Thyroid gland (tissue), 4 donors: ENCODE results near the gene KPTN. TPM values are rescaled to one million over a fixed set of nuclear protein-coding genes. Genes with fewer than 3 reads are reported as not detected.

Source experiments
- DNase-seq, 2 donors: peaks; one replicate each; pipeline ENCODE4 v3.0.0-alpha.2; 2019
- H3K27ac ChIP-seq, 3 donors: fragments of 200-600 bp; sonication (generic); 1 replicate in 2 of 3; 2 replicates in 1 of 3; pipeline ENCODE4 v1.5.1; 2016 to 2019; ENCODE audit warnings: mild to moderate bottlenecking in 1 of 3, moderate library complexity in 1 of 3
- H3K27me3 ChIP-seq: fragments of 200-600 bp; sonication (generic); one replicate; pipeline ENCODE4 v1.5.1; 2019
- H3K36me3 ChIP-seq, 2 donors: fragments of 200-600 bp; sonication (generic); one replicate each; pipeline ENCODE4 v1.5.1; 2016 to 2019
- H3K4me1 ChIP-seq, 2 donors: fragments of 200-600 bp; sonication (generic); one replicate each; pipeline ENCODE4 v1.5.1; 2017 to 2019
- H3K4me3 ChIP-seq, 3 donors: fragments of 200-600 bp; sonication (generic); replicated peaks in 1 of 3; 1 replicate in 2 of 3; 2 replicates in 1 of 3; pipeline ENCODE4 v1.5.1; 2016; ENCODE audit warnings: mild to moderate bottlenecking in 1 of 3
- H3K9me3 ChIP-seq: fragments of 200-600 bp; sonication (generic); one replicate; pipeline ENCODE4 v1.5.1; 2017
- POLR2A ChIP-seq, 2 donors: fragments of 450-650 bp; IDR thresholded peaks; one replicate each; pipeline ENCODE4 v1.6.1; 2017; ENCODE audit warnings: antibody characterized with exemption in 2 of 2, mild to moderate bottlenecking in 2 of 2, moderate library complexity in 1 of 2
- WGBS, 2 donors: methylation state at CpG; one replicate each; pipeline ENCODE4 v1.1.5; 2017; 5-methylcytosine and 5-hydroxymethylcytosine counted together
- intact Hi-C: fragments of 100-400 bp; cut with DNase I; formaldehyde crosslinking; loops from one replicate; pipeline ENCODE4 v1.15.1; 2023
- total RNA-seq, 4 donors: library from RNA; depleted of rRNA; stranded (reverse); fragments of >200 nt; gene quantifications; one replicate each; pipeline ENCODE4 v1.2.3, GENCODE V29; 2016
- TF ChIP-seq, protein P1 (sequence below), 6 experiments: fragments of 200-600 bp in 3 of 6; fragments of 450-650 bp in 3 of 6; sonication (generic) in 3 of 6; IDR thresholded peaks; one replicate each; pipeline ENCODE4 v1.5.1; 2016 to 2019; ENCODE audit warnings: antibody characterized with exemption in 6 of 6, mild to moderate bottlenecking in 2 of 6, inconsistent platforms in 1 of 6, moderate library complexity in 1 of 6

KPTN gene
- total RNA-seq, 4 donors from 2014 or later = 7.0 to 8.9 (median 7.3) TPM

DNA sequence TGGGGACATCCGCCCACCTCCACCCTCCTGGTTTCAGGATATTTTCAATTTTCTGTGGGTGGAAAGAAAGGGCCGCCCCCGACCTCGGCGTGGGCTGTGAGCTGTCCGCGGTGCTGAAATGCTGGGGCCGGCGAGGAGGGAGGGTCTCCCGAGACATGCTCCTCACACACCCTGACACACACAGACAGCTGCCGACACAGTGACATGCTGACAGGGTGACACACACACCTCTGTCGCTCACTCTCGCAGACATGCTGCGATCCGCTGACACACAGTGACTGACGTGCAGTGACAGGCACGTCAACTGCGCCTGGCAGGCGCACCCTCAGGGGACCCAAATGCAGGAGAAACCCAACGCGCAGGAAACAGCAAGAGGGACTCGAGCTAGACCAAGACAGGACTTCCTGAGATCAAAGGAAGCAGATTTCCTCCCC, 39.6 kb downstream of the KPTN start:
- Histone ChIP-seq H3K36me3 (no peaks in the 10 kb centered on the region), H3K4me1 (peaks cover 4 to 23% of the 10 kb centered on the region in 2 donors), H3K4me3 (no peak overlapping the region), H3K27ac (no peak overlapping the region), H3K9me3 (no peaks in the 10 kb centered on the region), H3K27me3 (peaks cover 35% of the 10 kb centered on the region)
- peak in 1 of 2 donors; percentile 4 for DNase-seq
- intact Hi-C loops = no loop called here
- WGBS, 2 donors = 24 to 41% methylated on average over 12 to 22 of the region's 22 CpGs
- no peak for TF ChIP-seq POLR2A (IDR thresholded peaks at IDR 0.05)
- TF ChIP-seq, protein P1, sequence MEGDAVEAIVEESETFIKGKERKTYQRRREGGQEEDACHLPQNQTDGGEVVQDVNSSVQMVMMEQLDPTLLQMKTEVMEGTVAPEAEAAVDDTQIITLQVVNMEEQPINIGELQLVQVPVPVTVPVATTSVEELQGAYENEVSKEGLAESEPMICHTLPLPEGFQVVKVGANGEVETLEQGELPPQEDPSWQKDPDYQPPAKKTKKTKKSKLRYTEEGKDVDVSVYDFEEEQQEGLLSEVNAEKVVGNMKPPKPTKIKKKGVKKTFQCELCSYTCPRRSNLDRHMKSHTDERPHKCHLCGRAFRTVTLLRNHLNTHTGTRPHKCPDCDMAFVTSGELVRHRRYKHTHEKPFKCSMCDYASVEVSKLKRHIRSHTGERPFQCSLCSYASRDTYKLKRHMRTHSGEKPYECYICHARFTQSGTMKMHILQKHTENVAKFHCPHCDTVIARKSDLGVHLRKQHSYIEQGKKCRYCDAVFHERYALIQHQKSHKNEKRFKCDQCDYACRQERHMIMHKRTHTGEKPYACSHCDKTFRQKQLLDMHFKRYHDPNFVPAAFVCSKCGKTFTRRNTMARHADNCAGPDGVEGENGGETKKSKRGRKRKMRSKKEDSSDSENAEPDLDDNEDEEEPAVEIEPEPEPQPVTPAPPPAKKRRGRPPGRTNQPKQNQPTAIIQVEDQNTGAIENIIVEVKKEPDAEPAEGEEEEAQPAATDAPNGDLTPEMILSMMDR (IDR thresholded peaks at IDR 0.05) = no peak

DNA sequence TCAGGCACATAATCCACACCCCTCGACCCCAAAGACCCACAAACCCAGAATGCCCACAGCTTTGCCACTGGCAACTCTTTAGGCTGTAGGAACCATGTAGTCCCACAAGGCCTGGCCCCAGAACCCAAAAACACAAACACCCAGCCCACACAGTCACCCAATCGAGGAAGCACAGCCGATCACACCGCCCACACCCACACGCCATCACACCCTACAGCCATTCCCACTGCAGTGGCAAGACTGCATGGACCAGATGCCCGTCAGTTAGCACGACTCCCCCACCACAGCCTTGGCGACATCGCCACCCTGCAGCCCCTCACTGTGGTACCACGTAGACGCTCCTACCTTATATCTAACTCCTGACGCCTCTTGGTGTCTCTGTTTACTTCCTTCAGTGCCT, 40.7 kb downstream of the KPTN start:
- no peaks in the 10 kb centered on the region for H3K9me3 ChIP-seq
- no peaks in the 10 kb centered on the region for H3K36me3 ChIP-seq
- peaks cover 29% of the 10 kb centered on the region for H3K27me3 ChIP-seq
- H3K27ac ChIP-seq = no peak overlapping the region
- intact Hi-C loops = no loop called here
- H3K4me3 ChIP-seq = no peak overlapping the region
- peaks cover 4 to 23% of the 10 kb centered on the region in 2 donors for H3K4me1 ChIP-seq
- DNase-seq = no peak
- 68 to 73% methylated on average over 12 of the region's 12 CpGs for WGBS, 2 donors
- TF ChIP-seq, protein P1 (IDR thresholded peaks at IDR 0.05) = no peak
- TF ChIP-seq POLR2A (IDR thresholded peaks at IDR 0.05) = no peak

DNA sequence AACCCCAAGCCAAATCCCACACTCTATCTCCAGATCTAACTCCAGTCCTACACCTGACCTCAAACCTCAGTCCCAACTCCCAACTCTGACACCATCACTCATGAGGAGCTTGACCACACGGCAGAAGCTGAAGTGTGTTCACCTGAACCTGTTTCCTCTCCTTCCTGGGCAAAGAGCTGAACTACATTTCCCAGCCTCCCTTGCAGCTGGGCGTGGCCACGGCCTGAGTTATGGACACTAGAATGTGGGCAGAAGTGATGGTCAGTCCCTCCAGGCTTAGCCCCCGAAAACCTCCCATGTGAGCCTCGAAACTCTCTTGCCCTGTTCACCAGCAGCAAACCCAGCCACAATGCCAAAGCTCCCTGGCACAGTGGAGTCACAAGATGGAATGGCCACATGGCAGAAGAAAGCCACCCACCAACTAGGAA, 45.2 kb downstream of the KPTN start:
- H3K4me3 ChIP-seq = no peak overlapping the region
- H3K9me3 ChIP-seq = no peaks in the 10 kb centered on the region
- no peak overlapping the region for H3K27ac ChIP-seq
- H3K27me3 ChIP-seq = peaks cover 7% of the 10 kb centered on the region
- intact Hi-C loops = loop anchor here (10.0 kb wide), 1 partner anchor 76 kb away; the partner anchor contains the start of gene NAPA
- TF ChIP-seq, protein P1 (IDR thresholded peaks at IDR 0.05) = no peak
- TF ChIP-seq POLR2A (IDR thresholded peaks at IDR 0.05) = no peak
- 25 to 33% methylated on average over 4 to 5 of the region's 5 CpGs for WGBS, 2 donors
- DNase-seq = peak in 1 of 2 donors; percentile 10
- H3K36me3 ChIP-seq = no peaks in the 10 kb centered on the region
- no peaks in the 10 kb centered on the region for H3K4me1 ChIP-seq

DNA sequence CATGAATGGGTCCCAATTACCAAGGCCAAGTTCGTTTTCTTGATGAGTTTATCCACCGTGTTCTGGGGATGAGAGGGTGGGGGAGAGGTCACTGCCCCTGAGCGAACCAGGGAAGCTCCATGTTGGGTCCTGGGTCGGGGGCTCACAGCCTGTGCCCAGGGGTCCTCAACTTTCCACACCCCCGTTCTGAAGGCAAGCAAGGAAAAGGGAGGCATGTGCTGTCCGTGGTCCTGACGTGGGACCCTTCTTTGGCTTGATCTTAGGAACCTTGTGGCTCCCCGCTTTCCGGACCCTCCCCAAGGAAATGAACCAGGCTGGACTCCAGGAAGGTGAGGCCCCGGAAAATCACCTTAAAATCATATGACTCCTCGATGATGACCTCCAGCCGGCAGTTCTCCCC, 46.5 kb downstream of the KPTN start:
- Histone ChIP-seq H3K36me3 (no peaks in the 10 kb centered on the region), H3K9me3 (no peaks in the 10 kb centered on the region), H3K4me1 (no peaks in the 10 kb centered on the region), H3K4me3 (no peak overlapping the region), H3K27me3 (no peaks in the 10 kb centered on the region), H3K27ac (no peak overlapping the region)
- TF ChIP-seq, protein P1 (IDR thresholded peaks at IDR 0.05) = no peak
- no peak for TF ChIP-seq POLR2A (IDR thresholded peaks at IDR 0.05)
- WGBS, 2 donors = 40 to 50% methylated on average over 8 to 12 of the region's 12 CpGs
- intact Hi-C loops = loop anchor here (2.0 to 10.0 kb wide), 2 partner anchors 77 to 261 kb away; partner anchors contain the start of gene NAPA
- DNase-seq = no peak

DNA sequence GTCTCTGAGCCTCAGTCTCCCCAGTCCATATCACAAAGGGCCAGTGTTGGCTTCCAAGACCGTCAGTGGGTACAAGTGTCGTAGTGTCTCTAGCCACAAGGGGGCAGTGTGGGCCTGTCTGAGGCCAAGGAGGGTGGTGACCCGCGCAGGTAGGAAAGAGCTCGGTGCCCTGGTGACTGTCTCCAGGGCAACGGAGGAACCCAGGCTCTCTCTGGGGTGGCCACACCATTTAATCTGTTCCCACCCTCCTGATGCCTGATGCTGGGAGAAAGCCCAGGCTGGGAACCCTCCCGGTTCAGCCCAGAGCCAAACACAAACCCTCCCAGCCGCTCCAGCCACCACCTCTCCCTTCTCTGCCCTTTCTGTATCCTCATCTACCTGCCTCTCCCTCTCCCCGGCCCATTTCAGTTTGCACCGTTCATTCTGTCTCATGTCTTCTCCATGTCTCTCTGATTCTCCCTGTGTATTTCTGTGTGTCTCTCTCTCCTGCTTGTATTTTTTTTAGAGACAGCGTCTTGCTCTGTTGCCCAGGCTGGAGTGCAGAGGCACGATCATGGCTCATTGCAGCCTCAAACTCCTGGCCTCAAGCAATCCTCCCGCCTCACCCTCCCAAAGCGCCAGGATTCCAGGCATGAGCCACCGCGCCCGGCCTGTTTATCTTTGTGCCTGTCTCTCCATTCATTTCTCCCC, 47.2 kb downstream of the KPTN start:
- Histone ChIP-seq H3K4me3 (no peak overlapping the region), H3K4me1 (no peaks in the 10 kb centered on the region), H3K9me3 (no peaks in the 10 kb centered on the region), H3K27me3 (peaks cover 3% of the 10 kb centered on the region), H3K36me3 (no peaks in the 10 kb centered on the region), H3K27ac (no peak overlapping the region)
- intact Hi-C loops = loop anchor here (2.0 to 10.0 kb wide), 2 partner anchors 78 to 262 kb away; partner anchors contain the start of gene NAPA
- 29 to 34% methylated on average over 16 to 17 of the region's 17 CpGs for WGBS, 2 donors
- TF ChIP-seq, protein P1 (IDR thresholded peaks at IDR 0.05) = peak; percentile 69 to 94 (median 92)
- no peak for TF ChIP-seq POLR2A (IDR thresholded peaks at IDR 0.05)
- peak; percentile 75 to 83 for DNase-seq
